Esophagus muscularis mucosa (tissue), 4 donors: ENCODE results near the gene AJM1. TPM values are rescaled to one million over a fixed set of nuclear protein-coding genes. Genes with fewer than 3 reads are reported as not detected.
A peak's percentile ranks its signal among the peaks of the same experiment; 100 is the strongest.
"Not testable (repeated sequence)": the region's sequence is repeated elsewhere in the genome, so short reads cannot be mapped to it uniquely, and the experiment has no call there.

Experiments
- DNase-seq: peaks from one replicate; pipeline ENCODE4 v3.0.0-alpha.2; 2017; ENCODE audit errors: extremely low spot score
- H3K27ac ChIP-seq, 4 donors: fragments of 200-600 bp; sonication (generic); replicated peaks in 1 of 4; 1 replicate in 3 of 4; 2 replicates in 1 of 4; pipeline ENCODE4 v1.5.1; 2016 to 2019; ENCODE audit warnings: mild to moderate bottlenecking in 1 of 4
- H3K27me3 ChIP-seq, 4 donors: fragments of 200-600 bp; sonication (generic); one replicate each; pipeline versions ENCODE4 v1.5.1 to v1.6.0; 2016 to 2019
- H3K36me3 ChIP-seq, 4 donors: fragments of 200-600 bp; sonication (generic); one replicate each; pipeline ENCODE4 v1.5.1; 2016 to 2019
- H3K4me1 ChIP-seq, 4 donors: fragments of 200-600 bp; sonication (generic); one replicate each; pipeline ENCODE4 v1.5.1; 2016 to 2019
- H3K4me3 ChIP-seq, 4 donors: fragments of 200-600 bp; sonication (generic); 1 replicate in 2 of 4; 2 replicates in 2 of 4; pipeline ENCODE4 v1.5.1; 2016 to 2019; ENCODE audit warnings: mild to moderate bottlenecking in 4 of 4, moderate library complexity in 1 of 4
- H3K9me3 ChIP-seq, 4 donors: fragments of 200-600 bp; sonication (generic); 1 replicate in 3 of 4; 2 replicates in 1 of 4; pipeline ENCODE4 v1.5.1; 2016 to 2019
- EP300 ChIP-seq: sonication (generic); formaldehyde crosslinking; IDR thresholded peaks from one replicate; pipeline ENCODE4 v1.6.1; 2017; ENCODE audit warnings: antibody characterized with exemption
- POLR2A ChIP-seq: fragments of 450-650 bp; IDR thresholded peaks from one replicate; pipeline ENCODE4 v1.6.1; 2017; ENCODE audit warnings: antibody characterized with exemption, moderate library complexity, mild to moderate bottlenecking, low read depth
- POLR2AphosphoS5 ChIP-seq, 2 donors: sonication (generic); formaldehyde crosslinking; IDR thresholded peaks; one replicate each; pipeline ENCODE4 v1.6.1; 2017; ENCODE audit warnings: antibody characterized with exemption in 2 of 2
- WGBS: methylation state at CpG from one replicate; pipeline ENCODE4 v1.1.5; 2018; 5-methylcytosine and 5-hydroxymethylcytosine counted together
- intact Hi-C: fragments of 100-400 bp; cut with DNase I; formaldehyde crosslinking; loops from one replicate; pipeline ENCODE4 v1.15.1; 2023
- total RNA-seq, 4 donors: library from RNA; depleted of rRNA; stranded (reverse); fragments of >200 nt; gene quantifications; one replicate each; pipeline versions ENCODE4 v1.1.0 to v1.2.1, GENCODE V29; 2016
- TF ChIP-seq, protein P1 (sequence below), 3 experiments: fragments of 200-600 bp in 2 of 3; fragments of 450-650 bp in 1 of 3; sonication (generic) in 2 of 3; IDR thresholded peaks; one replicate each; pipeline ENCODE4 v1.5.1; 2017 to 2019; ENCODE audit warnings: antibody characterized with exemption in 3 of 3, mild to moderate bottlenecking in 2 of 3, moderate library complexity in 1 of 3

Gene AJM1
- total RNA-seq, 4 donors from 2014 or later = 3.3 to 14.0 (median 11.4) TPM

DNA sequence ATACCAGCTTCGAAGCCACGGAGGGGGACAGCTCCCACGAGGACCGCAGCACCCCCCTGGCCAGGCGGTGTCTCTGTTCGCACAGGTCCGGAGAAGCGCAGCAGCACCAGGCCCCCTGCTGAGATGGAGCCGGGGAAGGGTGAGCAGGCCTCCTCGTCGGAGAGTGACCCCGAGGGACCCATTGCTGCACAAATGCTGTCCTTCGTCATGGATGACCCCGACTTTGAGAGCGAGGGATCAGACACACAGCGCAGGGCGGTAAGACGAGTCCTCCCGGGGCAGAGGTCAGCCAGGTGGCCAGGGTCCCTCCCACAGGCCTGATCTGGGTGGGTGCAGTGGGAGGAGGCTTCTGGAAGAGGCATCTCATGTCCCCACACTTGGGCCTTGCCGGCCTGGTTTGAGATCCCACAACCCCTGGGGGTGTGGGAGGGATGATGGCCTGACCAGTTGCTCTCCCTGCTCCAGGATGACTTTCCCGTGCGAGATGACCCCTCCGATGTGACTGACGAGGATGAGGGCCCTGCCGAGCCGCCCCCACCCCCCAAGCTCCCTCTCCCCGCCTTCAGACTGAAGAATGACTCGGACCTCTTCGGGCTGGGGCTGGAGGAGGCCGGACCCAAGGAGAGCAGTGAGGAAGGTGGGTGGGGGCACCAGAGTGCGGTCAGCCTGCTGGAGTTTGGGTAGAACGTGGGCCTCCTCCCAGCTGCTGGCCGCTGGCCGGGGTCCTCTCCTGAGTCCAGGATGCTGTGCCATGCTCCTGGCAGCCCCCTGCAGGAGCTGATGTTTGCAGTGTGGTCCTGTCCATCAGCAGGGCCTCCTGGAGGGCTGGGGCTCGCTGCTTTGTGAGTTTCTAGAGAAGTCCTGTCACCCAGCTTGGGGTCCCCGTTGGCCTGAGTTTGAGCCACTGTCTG, 2.8 kb upstream of the AJM1 start:
- no peak overlapping the region for H3K27ac ChIP-seq
- H3K9me3 ChIP-seq = no peaks in the 10 kb centered on the region
- peaks cover 32 to 43% (median 41%) of the 10 kb centered on the region in 4 donors for H3K4me1 ChIP-seq
- H3K27me3 ChIP-seq = peaks cover 4 to 19% (median 12%) of the 10 kb centered on the region in 4 donors
- 68% methylated on average over 3 of the region's 36 CpGs for WGBS
- intact Hi-C loops = no loop called here
- H3K4me3 ChIP-seq = no peak overlapping the region
- H3K36me3 ChIP-seq = peaks cover 0 to 64% (median 55%) of the 10 kb centered on the region in 4 donors
- DNase-seq = no peak
- TF ChIP-seq POLR2A (no peak), EP300 (no peak), POLR2AphosphoS5 (IDR thresholded peaks at IDR 0.05) (no peak)
- TF ChIP-seq, protein P1, sequence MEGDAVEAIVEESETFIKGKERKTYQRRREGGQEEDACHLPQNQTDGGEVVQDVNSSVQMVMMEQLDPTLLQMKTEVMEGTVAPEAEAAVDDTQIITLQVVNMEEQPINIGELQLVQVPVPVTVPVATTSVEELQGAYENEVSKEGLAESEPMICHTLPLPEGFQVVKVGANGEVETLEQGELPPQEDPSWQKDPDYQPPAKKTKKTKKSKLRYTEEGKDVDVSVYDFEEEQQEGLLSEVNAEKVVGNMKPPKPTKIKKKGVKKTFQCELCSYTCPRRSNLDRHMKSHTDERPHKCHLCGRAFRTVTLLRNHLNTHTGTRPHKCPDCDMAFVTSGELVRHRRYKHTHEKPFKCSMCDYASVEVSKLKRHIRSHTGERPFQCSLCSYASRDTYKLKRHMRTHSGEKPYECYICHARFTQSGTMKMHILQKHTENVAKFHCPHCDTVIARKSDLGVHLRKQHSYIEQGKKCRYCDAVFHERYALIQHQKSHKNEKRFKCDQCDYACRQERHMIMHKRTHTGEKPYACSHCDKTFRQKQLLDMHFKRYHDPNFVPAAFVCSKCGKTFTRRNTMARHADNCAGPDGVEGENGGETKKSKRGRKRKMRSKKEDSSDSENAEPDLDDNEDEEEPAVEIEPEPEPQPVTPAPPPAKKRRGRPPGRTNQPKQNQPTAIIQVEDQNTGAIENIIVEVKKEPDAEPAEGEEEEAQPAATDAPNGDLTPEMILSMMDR (IDR thresholded peaks at IDR 0.05) = no peak

DNA sequence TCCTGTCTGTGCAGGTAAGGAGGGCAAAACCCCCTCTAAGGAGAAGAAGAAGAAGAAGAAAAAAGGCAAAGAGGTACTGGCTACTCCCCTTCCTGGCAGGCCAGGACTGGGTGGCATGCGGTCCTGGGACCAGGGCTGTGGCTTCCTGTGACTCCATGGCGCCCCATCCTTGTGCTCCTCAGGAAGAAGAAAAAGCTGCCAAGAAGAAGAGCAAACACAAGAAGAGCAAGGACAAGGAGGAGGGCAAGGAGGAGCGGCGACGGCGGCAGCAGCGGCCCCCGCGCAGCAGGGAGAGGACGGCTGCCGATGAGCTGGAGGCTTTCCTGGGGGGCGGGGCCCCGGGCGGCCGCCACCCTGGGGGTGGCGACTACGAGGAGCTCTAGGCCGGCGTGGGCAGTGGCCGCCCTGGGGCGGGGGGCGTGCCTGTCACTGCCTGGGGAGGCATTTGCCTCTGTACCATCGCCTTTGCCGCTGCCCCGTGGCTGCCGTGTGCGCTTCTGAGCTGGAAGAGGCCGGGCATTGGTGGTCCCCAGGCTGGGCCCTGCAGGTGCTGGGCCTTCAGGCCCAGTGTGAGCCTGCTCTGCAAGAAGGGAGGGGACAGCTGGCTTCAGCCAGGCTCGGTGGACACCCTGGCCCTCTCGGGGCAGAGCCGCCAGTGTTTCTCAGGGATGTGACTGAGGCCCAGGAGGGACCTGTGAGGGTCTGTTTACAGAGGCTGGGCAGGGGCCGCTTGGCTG, 2.0 kb upstream of the AJM1 start:
- peaks cover 32 to 49% (median 46%) of the 10 kb centered on the region in 4 donors for H3K4me1 ChIP-seq
- 92% methylated on average over 17 of the region's 32 CpGs for WGBS

DNA sequence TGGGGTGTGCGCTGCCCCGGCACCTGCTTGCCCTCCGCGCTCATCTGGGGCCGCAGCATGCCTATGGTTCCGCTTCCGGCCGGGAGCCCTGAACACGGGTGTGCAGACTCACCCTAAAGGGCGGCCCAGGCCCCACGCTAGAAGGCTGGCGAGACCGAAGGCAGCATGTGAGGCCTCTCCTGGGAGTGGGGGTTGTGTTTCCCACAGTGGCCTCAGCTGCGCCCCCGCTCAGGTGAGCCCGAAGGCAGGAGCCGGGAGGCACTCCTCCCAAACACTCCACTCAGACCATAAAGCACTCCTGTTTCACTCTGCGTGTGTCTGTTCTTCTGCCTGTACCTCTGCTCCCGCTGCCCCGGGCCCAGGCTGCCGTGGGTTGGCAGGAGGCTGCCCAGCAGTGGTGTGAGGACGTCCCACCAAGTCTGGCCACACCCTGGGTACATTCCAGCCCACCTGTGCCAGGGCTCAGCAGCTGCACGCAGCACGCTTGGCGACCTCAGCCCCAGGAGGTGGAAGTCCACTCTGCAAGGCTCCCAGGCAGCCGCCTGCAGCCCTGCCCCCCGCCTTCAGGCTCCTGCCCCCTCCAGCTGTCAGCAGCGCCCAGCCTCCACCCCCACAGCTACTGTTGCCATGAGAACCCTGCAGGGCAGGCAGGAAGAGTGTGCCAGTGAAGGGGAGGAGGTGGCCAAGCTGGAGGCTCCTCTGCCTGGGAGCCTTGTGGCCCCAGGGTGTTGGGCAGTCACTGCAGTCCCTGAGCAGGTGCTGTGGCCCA, 1.2 kb upstream of the AJM1 start:
- intact Hi-C loops = no loop called here
- no peak for DNase-seq
- Histone ChIP-seq H3K4me3 (no peak overlapping the region), H3K4me1 (peaks cover 32 to 57% (median 53%) of the 10 kb centered on the region in 4 donors), H3K9me3 (no peaks in the 10 kb centered on the region), H3K36me3 (peaks cover 0 to 53% (median 45%) of the 10 kb centered on the region in 4 donors), H3K27ac (no peak overlapping the region), H3K27me3 (peaks cover 4 to 33% (median 23%) of the 10 kb centered on the region in 4 donors)
- WGBS = 64% methylated on average over 16 of the region's 28 CpGs
- TF ChIP-seq POLR2A (no peak), POLR2AphosphoS5 (IDR thresholded peaks at IDR 0.05) (no peak)
- TF ChIP-seq, protein P1 (IDR thresholded peaks at IDR 0.05) = no peak

More for the DNA sequence above, 2.0 kb upstream of the AJM1 start:
- H3K36me3 ChIP-seq = peaks cover 0 to 61% (median 52%) of the 10 kb centered on the region in 4 donors
- no peaks in the 10 kb centered on the region for H3K9me3 ChIP-seq
- no peak overlapping the region for H3K4me3 ChIP-seq
- H3K27me3 ChIP-seq = peaks cover 4 to 25% (median 16%) of the 10 kb centered on the region in 4 donors
- intact Hi-C loops = no loop called here
- TF ChIP-seq EP300 (no peak), POLR2A (no peak), POLR2AphosphoS5 (IDR thresholded peaks at IDR 0.05) (no peak)
- TF ChIP-seq, protein P1 (IDR thresholded peaks at IDR 0.05) = no peak
- DNase-seq = no peak
- no peak overlapping the region for H3K27ac ChIP-seq

DNA sequence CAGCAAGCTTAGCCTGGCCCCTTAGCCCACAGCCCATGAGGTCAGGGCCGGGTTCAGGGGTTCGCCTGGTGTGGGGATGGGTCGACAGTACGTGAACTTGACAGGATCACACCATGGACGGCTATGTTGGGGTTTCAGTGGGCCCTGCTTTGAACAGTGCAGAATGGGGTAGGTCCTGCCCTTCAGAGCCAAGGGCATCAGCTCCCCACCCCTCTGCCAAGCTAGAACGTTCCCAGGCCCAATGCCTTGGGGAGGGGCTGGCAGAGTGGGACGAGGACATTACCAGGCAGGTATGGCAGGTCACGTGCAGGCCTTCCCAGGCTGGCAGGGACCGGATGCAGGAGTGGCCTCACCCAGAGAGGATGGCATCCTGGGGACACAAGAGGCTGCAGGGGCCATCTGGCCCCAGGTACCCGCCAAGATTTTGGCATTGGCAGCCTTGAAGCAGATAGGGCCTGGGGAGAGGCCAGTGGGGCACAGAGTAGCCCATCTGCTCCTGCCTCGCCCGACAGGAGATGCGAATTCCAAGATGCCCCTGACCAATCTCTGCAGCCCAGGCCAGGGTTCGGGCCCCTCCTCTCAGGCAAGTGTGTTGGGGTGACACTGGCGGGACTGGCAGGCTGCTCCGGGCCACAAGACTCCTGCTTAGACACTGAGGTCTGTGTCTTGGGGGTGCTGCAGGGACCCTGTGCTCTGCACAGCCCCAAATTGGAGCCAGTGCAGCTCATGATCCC, 465 bp upstream of the AJM1 start:
- H3K27ac ChIP-seq = peak overlapping the region in 1 of 4 donors; percentile 66
- H3K9me3 ChIP-seq, DNase-seq, intact Hi-C loops: not testable (repeated sequence)
- peak overlapping the region; percentile 48 to 65 (median 49) for H3K4me3 ChIP-seq
- H3K4me1 ChIP-seq = peaks cover 36 to 64% (median 60%) of the 10 kb centered on the region in 4 donors
- peaks cover 4 to 40% (median 25%) of the 10 kb centered on the region in 4 donors for H3K27me3 ChIP-seq
- H3K36me3 ChIP-seq = peaks cover 0 to 46% (median 38%) of the 10 kb centered on the region in 4 donors
- 60% methylated on average over 1 of the region's 16 CpGs for WGBS

DNA sequence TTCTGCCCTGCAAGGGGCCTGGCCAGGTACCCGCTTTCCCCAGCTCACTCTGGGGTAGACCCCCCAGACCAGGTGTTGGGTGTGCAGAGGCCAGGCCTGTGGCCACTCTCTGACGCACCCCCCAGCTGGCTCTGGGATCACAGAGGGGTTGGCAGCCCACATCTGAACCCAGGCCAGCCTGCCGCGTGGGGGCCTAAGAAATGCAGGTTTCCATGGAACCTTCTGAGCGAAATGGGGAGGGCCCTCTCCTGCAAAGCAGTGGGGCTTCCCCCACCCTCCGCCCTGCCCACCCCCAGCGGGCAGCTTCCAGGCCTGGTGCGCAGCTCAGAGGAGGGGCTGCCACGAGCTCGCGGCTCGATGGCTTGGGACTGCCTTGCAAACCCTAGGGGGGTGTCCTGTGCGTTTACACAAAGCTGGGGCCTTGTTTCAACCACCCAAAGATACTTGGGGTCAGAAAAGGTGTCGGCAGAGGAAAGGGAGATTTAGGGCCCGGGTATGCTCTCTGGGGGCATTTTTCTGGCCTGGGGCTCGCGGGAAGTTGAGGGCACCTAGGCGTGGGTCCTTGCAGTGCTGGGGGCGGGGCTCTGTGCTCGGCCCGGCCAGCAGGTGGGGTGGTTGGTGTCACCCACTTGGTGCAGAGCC, 1.0 kb downstream of the AJM1 start:
- DNase-seq, H3K9me3 ChIP-seq, intact Hi-C loops: not testable (repeated sequence)
- 11% methylated on average over 10 of the region's 21 CpGs for WGBS
- Histone ChIP-seq H3K4me3 (peak overlapping the region; percentile 13 to 65 (median 49)), H3K27me3 (peaks cover 4 to 55% (median 36%) of the 10 kb centered on the region in 4 donors), H3K27ac (peak overlapping the region in 2 of 4 donors; percentile 14 to 66), H3K4me1 (peaks cover 48 to 79% (median 75%) of the 10 kb centered on the region in 4 donors), H3K36me3 (peaks cover 0 to 31% (median 26%) of the 10 kb centered on the region in 4 donors)
